Right renal cortex interstitium (tissue), 3 donors: ENCODE data around the gene ENO1. TPM values are rescaled to one million over a fixed set of nuclear protein-coding genes. Genes with fewer than 3 reads are reported as not detected.
"Not testable (repeated sequence)": the region's sequence is repeated elsewhere in the genome, so short reads cannot be mapped to it uniquely, and the experiment has no call there.

ENCODE experiments used
- DNase-seq, 3 donors: peaks; one replicate each; pipeline ENCODE4 v3.0.0-alpha.2; 2013; ENCODE audit warnings: low read depth in 3 of 3, low spot score in 2 of 3
- polyA plus RNA-seq, 3 donors: library from polyadenylated mRNA; unstranded; fragments of 120-200 nt; gene quantifications; one replicate each; pipeline ENCODE4 v1.2.1, GENCODE V29; 2013; ENCODE audit not compliant: insufficient read length in 3 of 3

The ENO1 gene
- 100 to 1,000 TPM; 871 to 964 (median 929) TPM for polyA plus RNA-seq

DNA sequence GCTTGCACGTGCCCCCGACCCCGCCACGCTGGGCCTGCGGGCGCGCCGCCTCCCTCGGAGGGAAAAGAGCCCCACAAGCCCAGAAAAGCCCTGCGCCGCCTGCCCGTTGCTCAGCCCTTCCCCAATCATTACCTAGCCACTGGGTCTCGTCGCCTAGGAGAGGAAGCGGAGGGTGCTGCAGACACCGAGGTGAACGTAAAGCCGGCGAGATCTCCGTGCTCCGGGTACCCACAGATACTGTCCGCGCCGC lies at the start of gene ENO1:
Gene ENO1, minus strand, starts transcription at position 239 of the 250 bp plus-strand sequence. CDS start 3,778 bp downstream, outside the sequence.
- DNase-seq, result no peak

DNA sequence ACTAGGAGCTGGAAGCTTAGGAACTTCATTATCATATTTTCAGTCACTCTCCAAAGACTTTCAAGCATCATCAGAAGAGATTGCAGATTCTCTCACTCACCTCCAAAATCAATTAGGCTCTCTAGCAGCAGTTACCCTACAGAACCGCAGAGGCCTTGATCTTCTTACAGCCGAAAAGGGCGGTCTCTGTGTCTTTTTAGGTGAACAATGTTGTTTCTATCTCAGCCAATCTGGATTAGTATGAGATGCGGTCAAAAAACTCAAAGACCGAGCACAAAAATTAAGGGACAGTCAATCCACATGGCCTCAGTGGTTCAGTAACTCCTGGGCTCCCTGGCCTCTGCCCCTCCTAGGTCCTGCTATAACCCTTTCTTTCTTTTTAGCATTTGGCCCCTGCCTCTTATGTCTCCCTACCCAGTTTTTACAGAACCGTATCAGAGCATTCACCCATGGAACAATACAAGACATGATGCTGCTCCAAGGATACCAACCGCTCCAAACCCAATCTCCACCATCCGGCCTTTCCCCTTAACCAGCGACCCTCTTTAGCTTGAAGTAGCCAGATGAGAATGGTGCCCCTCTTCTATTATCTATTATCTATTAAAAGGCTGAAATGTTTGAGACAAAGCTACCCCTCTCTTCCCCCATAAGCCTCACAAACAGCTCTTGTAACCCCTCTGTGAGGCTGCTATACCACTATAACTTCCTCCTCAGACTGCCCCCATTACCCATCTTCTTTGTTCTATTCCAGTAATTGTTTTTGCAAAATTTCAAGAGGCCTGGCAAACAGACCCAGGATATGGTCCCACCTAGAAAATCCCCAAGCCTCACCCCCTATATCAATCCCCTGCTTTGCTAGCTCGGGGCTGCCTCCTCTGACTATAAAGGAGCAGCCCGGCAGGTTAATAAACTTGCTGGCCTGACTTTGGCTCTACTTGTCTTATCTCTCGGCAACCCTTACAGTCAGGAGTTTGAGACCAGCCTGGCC lies 48.5 kb upstream of the ENO1 start:
- DNase-seq, result no peak

DNA sequence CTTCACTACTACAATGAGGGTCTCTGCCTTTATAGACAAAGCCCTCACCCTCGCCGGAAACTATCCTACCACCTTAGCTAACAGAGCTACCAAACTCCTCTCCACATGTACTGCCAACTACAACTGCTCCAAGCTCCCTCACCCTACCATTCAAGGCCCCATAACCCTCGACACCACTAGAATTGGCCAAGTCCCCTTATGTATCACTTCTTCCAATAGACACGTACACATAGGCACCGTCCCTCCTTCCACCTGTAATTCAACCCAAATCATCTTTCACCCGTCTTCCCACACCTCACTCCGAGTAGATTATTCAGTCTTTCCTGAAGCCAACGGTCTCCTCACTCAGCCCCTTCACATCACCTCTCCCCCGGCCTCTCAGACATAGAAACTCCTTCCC lies 47.5 kb upstream of the ENO1 start:
- no peak for DNase-seq

GRCh38 chr1:8925406-8925805 lies 46.9 kb upstream of the ENO1 start:
- DNase-seq, result no peak

DNA sequence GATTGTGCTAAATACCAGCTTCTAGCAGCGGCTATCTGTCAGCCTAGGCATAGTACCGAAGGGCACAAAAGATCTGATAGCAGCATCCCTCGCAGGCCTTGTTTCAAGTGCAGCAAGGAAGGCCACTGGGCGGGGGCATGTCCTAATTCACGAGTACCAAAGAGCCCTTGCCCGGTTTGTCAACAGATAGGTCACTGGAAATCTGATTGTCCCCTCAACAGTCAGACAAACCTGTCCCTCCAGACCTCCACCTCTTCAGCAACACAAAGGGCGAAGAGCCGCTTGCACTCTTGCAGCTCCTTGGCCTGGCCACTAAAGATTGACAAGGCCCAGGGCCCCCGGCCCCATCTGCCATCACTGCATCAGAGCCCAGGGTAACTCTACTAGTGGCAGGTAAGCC lies 44.5 kb upstream of the ENO1 start:
- DNase-seq, result no peak

DNA sequence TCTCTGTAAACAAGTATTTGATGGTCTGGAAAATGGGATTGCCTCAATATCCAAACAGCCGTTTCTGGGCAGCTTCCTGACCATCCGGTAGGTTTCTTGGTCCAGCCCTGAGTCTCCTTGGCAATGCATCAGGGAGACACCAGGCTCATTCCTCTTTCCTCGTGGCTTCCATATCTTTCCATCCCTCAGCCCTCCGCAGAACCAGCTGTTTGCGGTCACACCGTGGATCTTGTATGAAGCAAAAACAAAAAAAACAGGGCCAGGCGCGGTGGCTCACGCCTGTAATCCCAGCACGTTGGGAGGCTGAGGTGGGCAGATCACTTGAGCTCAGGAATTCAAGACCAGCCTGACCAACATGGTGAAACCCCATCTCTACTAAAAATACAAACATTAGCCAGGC lies 39.0 kb upstream of the ENO1 start:
- not testable (repeated sequence) for DNase-seq

GRCh38 chr1:8915446-8915845 lies 37.0 kb upstream of the ENO1 start:
- no peak for DNase-seq

GRCh38 chr1:8914466-8914865 lies 36.0 kb upstream of the ENO1 start:
- DNase-seq, result no peak

- no peak for DNase-seq
Observed at GRCh38 chr1:8913457-8913856, 35.0 kb upstream of the ENO1 start.

DNA sequence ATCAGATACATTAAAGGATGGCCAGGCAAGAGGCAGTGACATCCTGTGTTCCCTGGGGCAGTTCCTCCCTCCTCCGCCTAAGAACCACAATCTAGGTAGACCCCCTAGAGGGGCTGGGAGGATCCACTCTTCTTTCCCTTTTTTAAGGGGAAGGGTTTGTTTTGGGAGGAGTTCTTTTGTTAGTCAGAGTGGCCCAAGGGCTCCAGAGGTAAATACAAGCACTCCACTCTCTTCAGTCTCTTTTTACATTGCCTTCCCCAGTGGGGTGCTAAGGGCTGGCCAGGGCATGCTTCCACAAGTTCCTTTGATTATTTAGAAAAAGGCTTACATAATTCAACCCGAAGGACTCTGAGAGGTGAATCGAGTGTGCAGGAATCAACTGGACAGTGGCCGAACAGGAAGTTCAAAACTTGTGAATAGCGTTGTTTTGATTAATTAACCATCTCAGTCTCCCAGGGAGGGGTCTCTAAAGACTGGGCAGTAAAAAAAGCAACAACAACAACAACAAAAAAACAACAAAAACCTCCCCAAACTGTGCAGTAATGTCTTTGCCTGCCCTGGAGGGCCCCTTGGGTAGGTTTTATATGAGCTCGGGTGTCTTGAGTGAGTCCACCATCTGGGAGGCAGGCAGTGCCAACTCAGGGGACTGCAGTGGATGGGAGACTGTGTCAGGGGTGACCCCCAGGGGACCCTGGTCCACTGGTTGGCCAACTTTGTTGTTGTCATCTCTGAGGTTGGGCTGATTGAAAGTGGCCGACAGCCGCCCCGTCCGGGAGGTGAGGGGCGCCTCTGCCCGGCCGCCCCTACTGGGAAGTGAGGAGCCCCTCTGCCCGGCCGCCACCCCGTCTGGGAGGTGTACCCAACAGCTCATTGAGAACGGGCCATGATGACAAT lies 33.2 kb upstream of the ENO1 start:
- DNase-seq, result no peak

GRCh38 chr1:8910914-8911313 lies 32.4 kb upstream of the ENO1 start:
- DNase-seq, result no peak

GRCh38 chr1:8910331-8910730 lies 31.8 kb upstream of the ENO1 start:
- no peak for DNase-seq

GRCh38 chr1:8908388-8909151 lies 30.1 kb upstream of the ENO1 start:
- DNase-seq, result no peak

DNA sequence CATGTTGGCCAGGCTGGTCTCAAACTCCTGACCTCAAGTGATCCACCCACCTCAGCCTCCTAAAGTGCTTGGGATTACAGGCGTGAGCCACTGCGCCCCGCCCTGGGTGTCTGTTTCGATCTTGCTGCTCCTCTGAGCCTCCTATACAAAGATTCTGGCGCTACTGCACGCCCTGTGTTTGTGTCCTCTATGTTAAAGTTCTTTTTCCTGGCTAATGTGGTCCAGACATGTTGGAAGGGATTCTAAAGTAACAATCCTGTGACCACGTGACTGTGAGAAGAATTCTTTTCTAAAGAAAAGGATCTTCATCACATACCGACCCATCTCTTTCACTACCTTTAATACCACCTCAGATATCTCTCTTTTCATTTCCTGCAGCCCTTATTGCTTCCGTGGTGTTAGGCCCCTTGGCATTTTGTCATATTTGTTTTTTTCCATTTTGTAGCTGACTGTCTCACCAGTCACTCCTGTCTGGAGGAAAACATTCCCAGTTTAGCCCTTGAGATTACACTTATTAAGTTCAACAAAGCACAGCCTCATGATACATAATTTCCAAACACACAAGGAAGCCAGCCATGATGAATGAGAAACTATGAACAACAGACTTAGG lies 27.2 kb upstream of the ENO1 start:
- DNase-seq, result no peak

DNA sequence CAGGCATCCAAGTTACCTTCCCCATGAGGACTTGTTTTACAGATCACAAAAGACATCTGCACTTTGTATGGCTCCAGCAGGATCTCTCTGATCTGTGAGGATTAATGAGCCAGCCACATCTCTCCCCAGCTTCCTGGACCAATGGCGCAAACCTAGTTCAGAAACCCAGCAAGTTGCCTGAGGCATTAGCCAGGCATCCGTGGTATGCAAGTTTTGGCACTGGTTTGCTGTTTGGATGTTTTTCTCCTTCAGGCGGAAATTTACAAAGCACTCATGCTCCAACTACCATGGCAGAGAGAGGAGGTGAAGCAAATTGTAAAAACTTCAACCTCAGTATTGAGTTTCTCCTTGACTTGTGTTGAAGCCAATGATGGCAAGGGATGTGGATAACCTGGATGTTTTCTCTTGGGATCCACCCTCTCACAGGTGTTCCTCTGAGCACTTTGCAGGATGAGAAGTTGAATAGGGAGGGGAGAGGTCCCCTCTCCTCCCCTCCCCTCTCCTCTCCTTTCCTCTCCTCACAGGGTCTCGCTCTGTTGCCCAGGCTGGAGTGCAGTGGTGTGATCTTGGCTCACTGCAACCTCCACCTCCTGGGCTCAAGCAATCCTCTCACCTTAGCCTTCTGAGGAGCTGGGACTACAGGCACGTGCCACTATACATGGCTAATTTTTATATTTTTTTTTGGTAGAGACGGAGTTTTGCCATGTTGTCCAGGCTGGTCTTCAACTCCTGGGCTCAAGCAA lies 25.6 kb upstream of the ENO1 start:
- DNase-seq, result peak in 2 of 3 donors; percentile 18 to 57

GRCh38 chr1:8903410-8903809 lies 24.9 kb upstream of the ENO1 start:
- DNase-seq, result no peak

- no peak for DNase-seq
Observed at GRCh38 chr1:8902765-8903164, 24.3 kb upstream of the ENO1 start.

- not testable (repeated sequence) for DNase-seq
Observed at GRCh38 chr1:8900684-8901083, 22.2 kb upstream of the ENO1 start.

DNA sequence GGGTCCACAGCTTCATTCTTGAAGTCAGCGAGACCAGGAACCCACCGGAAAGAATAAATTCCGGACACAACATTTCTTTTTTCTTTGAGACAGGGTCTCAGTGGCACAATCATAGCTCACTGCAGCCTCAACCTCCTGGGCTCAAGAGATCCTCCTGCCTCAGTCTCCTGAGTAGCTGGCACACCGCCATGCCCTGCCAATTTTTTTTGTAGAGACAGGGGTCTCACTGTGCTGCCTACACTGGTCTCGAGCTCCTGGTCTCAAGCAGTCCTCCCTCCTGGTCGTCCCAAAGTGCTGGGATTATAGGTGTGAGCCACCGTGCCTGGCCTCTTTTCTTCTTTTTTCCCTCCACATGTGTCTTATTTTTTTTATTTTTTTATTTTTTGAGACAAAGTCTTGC lies 20.6 kb upstream of the ENO1 start:
- no peak for DNase-seq

DNA sequence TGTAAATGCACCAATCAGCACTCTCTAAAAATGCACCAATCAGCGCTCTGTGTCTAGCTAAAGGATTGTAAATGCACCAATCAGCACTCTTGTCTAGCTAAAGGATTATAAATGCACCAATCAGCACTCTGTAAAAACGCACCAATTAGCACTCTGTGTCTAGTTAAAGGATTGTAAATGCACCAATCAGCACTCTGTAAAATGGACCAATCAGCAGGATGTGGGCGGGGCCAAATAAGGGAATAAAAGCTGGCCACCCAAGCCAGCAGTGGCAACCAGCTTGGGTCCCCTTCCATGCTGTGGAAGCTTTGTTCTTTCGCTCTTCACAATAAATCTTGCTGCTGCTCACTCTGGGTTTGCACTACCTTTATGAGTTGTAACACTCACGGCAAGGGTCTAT lies 19.9 kb upstream of the ENO1 start:
- not testable (repeated sequence) for DNase-seq
